Nephron progenitor cell (in vitro differentiated cells): ENCODE results near the gene SLC6A20.

Source experiments
- DNase-seq: peaks from one replicate; pipeline ENCODE4 v3.0.0; 2021
- H3K27ac Mint-ChIP-seq: 2 replicates; pipeline ENCODE4 v1.8.0; 2021; ENCODE audit warnings: mild to moderate bottlenecking, moderate library complexity, mixed read lengths
- H3K27me3 Mint-ChIP-seq: 2 replicates; pipeline ENCODE4 v1.8.0; 2021; ENCODE audit warnings: mild to moderate bottlenecking, low read depth, mixed read lengths; ENCODE audit not compliant: poor library complexity
- H3K36me3 Mint-ChIP-seq: 2 replicates; pipeline ENCODE4 v1.8.0; 2021; ENCODE audit warnings: low read depth, mixed read lengths
- H3K4me1 Mint-ChIP-seq: 2 replicates; pipeline ENCODE4 v1.8.0; 2021; ENCODE audit warnings: mixed read lengths
- H3K4me3 Mint-ChIP-seq: 2 replicates; pipeline ENCODE4 v1.8.0; 2021; ENCODE audit warnings: mild to moderate bottlenecking, moderate library complexity, mixed read lengths
- H3K9me3 Mint-ChIP-seq: 2 replicates; pipeline ENCODE4 v1.8.0; 2021; ENCODE audit warnings: mild to moderate bottlenecking, moderate library complexity, mixed read lengths
- TF ChIP-seq, protein P1 (sequence below): fragments of 200-600 bp; sonication (generic); IDR thresholded peaks from 2 replicates; pipeline ENCODE4 v1.5.0; 2021; ENCODE audit warnings: antibody characterized with exemption

Gene SLC6A20

DNA sequence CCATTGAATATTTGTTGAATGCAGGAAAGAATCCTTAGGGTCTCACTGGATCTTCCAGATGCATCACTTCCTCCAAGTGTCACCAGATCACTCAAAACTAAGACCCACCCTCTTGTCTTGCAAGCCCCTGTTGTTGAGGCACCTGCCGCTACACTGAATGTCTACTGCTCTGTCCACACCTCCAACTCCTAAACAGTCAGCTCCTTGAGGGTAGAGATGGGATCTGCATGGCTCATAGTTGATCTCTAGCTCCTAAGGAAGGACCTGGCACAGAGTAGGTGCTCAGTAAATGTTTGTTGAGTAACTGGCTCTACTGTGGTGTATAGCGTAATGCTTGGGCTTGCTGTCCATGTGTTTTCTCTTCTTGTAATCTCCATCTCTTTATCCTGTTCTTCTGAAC lies 8.8 kb downstream of the SLC6A20 start:
- DNase-seq = no peak
- H3K36me3 Mint-ChIP-seq = peaks cover 10% of the 10 kb centered on the region
- no peak overlapping the region for H3K4me3 Mint-ChIP-seq
- no peak overlapping the region for H3K27ac Mint-ChIP-seq
- H3K27me3 Mint-ChIP-seq = peaks cover 21% of the 10 kb centered on the region
- H3K9me3 Mint-ChIP-seq = peaks cover 25% of the 10 kb centered on the region
- peaks cover 7% of the 10 kb centered on the region for H3K4me1 Mint-ChIP-seq
- TF ChIP-seq, protein P1, sequence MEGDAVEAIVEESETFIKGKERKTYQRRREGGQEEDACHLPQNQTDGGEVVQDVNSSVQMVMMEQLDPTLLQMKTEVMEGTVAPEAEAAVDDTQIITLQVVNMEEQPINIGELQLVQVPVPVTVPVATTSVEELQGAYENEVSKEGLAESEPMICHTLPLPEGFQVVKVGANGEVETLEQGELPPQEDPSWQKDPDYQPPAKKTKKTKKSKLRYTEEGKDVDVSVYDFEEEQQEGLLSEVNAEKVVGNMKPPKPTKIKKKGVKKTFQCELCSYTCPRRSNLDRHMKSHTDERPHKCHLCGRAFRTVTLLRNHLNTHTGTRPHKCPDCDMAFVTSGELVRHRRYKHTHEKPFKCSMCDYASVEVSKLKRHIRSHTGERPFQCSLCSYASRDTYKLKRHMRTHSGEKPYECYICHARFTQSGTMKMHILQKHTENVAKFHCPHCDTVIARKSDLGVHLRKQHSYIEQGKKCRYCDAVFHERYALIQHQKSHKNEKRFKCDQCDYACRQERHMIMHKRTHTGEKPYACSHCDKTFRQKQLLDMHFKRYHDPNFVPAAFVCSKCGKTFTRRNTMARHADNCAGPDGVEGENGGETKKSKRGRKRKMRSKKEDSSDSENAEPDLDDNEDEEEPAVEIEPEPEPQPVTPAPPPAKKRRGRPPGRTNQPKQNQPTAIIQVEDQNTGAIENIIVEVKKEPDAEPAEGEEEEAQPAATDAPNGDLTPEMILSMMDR = no peak

DNA sequence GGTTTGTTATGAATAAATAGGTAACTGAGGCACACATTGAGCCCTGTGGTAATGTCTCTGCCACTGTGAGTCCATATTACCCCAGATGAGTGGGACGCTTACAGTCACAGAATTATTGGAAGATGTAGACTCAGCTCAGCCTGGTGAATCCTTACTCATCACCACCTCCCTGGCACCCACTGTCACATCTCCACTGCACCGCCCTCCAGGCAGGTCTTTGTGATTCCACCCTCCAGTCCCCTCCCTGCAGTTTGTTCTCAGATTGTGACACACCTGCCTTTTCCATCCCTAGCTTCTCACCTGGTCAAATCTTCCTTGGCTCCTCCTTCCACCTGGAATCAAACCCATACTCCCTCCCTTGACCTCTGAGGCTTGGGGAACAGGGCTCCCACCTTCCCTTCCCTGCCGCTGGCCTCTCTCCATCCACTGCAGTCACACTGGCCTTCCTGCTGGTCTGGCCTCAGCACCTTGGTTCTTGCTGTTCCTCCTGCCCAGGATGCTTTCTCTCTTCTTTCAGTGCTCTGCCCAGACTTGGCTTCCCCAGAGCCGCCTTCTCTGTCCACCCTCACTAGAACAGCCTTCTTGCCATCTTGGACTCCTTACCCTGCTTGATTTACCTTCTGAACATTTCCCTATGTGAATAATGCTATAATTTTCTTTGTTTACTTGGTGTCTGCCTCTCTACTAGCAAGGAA lies 9.4 kb downstream of the SLC6A20 start:
- no peak overlapping the region for H3K27ac Mint-ChIP-seq
- TF ChIP-seq, protein P1 = no peak

DNA sequence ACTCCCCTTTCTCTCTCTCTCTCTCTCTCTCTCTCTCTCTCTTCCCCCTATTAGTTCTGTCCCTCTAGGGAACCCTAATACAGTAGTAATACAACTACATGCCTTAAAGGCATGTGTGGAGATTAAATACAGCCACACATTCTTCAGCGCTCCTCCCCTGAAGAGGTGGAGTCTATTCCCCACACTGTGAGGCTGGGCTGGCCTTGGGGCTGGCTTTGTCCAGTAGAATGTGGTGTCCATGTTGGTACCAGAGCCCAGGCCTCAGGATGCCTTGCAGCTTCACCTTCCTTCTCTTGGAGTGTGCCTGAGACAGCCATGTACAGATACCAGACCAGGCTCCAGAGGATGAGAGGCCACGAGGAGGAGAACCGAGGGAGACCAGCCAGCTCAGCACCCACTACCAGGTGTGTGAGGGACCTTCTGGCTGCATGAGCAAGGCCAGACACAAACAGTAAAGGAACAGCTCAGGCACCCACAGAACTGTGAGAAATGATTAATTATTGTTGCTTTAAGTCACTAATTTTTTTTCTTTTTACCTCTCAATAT lies 10.7 kb downstream of the SLC6A20 start:
- H3K9me3 Mint-ChIP-seq = peaks cover 23% of the 10 kb centered on the region
- TF ChIP-seq, protein P1 = no peak
- H3K27me3 Mint-ChIP-seq = peaks cover 12% of the 10 kb centered on the region
- no peak overlapping the region for H3K27ac Mint-ChIP-seq
- no peak overlapping the region for H3K4me3 Mint-ChIP-seq
- no peak for DNase-seq
- peaks cover 4% of the 10 kb centered on the region for H3K4me1 Mint-ChIP-seq
- H3K36me3 Mint-ChIP-seq = peaks cover 10% of the 10 kb centered on the region

More for the DNA sequence above, 9.4 kb downstream of the SLC6A20 start:
- H3K4me3 Mint-ChIP-seq = no peak overlapping the region
- H3K4me1 Mint-ChIP-seq = peaks cover 7% of the 10 kb centered on the region
- H3K9me3 Mint-ChIP-seq = peaks cover 25% of the 10 kb centered on the region
- peaks cover 10% of the 10 kb centered on the region for H3K36me3 Mint-ChIP-seq
- peaks cover 16% of the 10 kb centered on the region for H3K27me3 Mint-ChIP-seq
- DNase-seq = no peak

DNA sequence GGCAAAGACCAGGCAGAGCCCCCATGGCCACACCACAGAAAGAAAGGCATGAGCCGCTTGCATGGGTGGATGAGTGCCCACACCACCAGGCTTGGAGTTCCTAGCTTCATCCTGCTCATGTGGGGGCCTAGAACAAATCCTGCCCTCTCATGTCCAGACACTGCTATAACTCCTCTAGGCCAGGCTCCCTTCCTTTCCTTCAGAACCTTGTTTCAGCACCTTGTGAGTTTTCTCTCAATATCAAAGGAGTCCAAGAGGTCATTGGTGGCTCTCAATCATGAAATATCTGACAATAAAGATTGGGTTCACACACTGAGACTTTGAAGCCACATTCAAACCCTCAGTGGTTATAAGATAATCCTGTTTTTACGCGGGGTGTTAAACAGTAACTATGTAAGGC lies 12.7 kb downstream of the SLC6A20 start:
- Mint-ChIP-seq H3K4me3 (no peak overlapping the region), H3K4me1 (peaks cover 2% of the 10 kb centered on the region), H3K27me3 (peaks cover 5% of the 10 kb centered on the region), H3K36me3 (peaks cover under 1% of the 10 kb centered on the region), H3K27ac (no peak overlapping the region), H3K9me3 (peaks cover 7% of the 10 kb centered on the region)
- no peak for DNase-seq
- TF ChIP-seq, protein P1 = no peak

DNA sequence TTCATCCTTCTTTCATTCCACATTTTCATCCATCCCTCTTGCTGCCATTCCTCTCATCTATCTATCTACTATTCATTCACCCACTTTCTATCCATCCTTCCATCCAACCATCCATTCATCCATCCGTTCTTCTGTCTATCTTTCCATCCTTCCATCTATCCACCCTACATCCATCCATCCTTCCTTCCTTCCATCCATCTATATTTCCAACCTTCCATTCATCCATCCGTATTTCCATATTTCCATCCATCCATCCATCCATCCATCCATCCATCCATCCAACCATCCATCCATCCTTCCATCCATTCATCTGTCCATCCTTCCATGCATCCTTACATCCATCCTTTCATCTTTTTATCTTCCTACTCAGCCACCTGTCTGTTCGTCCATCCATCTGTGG lies 14.0 kb downstream of the SLC6A20 start:
- no peaks in the 10 kb centered on the region for H3K36me3 Mint-ChIP-seq
- TF ChIP-seq, protein P1 = no peak
- H3K9me3 Mint-ChIP-seq = peaks cover 7% of the 10 kb centered on the region
- no peak overlapping the region for H3K27ac Mint-ChIP-seq
- H3K4me1 Mint-ChIP-seq = peaks cover 9% of the 10 kb centered on the region
- peaks cover 8% of the 10 kb centered on the region for H3K27me3 Mint-ChIP-seq
- H3K4me3 Mint-ChIP-seq = no peak overlapping the region
- no peak for DNase-seq

DNA sequence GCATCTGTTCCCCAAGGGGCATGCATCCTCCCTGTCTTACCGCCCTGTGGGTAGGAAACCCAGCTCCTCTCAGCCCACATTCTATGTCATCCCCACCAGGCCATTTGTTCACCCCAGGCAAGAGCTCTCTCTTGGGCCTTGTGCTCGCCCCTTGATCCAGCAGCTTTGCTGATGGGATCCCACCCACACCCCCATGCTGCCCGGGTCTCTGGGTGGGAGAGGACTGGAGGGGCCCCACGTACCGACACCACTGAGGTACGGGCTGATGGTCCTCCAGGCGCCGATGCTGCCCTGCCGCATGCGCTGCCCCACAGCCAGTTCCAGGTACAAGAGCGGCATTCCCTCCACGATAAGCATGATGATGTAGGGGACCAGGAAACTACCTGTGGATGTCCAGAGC lies 14.5 kb downstream of the SLC6A20 start:
- no peak for DNase-seq
- peaks cover 7% of the 10 kb centered on the region for H3K9me3 Mint-ChIP-seq
- no peak overlapping the region for H3K4me3 Mint-ChIP-seq
- peaks cover 5% of the 10 kb centered on the region for H3K27me3 Mint-ChIP-seq
- peaks cover 9% of the 10 kb centered on the region for H3K4me1 Mint-ChIP-seq
- no peaks in the 10 kb centered on the region for H3K36me3 Mint-ChIP-seq
- H3K27ac Mint-ChIP-seq = no peak overlapping the region
- TF ChIP-seq, protein P1 = no peak
